GM21737 (cell line): Measurements from ENCODE around the gene TCF3.

Experiments
- ATAC-seq: cut with Tn5 transposase; IDR thresholded peaks from one replicate; pipeline ENCODE4 v1.9.1; 2021; ENCODE audit warnings: mild to moderate bottlenecking, moderate library complexity; ENCODE audit not compliant: unreplicated experiment

The TCF3 gene

DNA sequence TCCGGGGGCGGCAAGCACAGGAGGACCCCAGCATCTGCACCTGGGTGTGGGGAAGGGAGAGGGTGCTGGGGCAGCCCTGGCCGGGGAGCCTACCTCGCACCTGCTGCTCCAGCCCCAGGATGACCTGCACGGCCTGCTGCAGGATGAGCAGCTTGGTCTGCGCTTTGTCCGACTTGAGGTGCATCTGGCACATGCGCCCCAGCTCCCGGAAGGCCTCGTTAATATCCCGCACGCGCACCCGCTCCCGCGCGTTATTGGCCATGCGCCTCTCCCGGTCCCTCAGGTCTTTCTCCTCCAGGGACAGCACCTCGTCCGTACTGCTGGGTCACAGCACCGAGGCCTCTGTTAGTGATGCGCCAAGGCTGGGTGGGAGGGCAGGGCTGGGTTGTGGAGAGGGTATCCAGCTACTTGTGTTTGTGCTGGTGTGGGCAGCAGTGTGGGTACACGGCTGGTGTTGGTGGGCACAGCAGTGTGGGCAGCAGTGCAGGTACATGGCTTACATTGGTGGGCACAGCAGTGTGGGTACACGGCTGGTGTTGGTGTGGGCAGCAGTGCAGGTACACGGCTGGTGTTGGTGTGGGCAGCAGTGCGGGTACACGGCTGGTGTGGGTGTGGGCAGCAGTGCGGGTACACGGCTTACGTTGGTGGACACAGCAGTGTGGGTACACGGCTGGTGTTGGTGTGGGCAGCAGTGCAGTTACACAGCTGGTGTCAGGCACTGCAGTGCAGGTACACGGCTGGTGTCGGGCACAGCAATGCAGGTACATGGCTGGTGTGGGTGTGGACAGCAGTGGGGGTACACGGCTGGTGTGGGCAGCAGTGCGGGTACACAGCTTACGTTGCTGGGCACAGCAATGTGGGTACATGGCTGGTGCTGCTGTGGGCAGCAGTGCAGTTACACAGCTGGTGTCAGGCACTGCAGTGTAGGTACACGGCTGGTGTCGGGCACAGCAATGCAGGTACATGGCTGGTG, 40.0 kb downstream of the TCF3 start:
- no peak for ATAC-seq

DNA sequence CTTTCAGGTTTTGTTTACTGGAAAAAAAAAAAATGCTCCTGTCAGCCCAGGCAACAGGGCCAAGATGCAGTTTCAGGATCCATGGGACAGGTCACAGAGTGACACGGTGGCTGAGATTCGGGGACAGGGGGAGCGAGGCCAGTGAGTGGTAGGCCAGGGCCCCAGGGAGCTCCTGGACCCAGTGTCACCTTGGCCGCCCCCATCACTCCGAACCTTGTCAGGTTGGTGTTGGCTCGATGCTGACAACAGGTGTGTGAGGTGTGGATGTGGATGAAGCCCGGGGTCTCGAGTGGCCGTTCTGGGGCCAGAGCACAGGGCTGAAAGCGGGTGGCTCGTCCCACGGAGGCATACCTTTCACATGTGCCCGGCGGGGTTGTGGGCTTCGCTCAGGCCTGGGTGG, 41.1 kb downstream of the TCF3 start:
- ATAC-seq, result no peak

DNA sequence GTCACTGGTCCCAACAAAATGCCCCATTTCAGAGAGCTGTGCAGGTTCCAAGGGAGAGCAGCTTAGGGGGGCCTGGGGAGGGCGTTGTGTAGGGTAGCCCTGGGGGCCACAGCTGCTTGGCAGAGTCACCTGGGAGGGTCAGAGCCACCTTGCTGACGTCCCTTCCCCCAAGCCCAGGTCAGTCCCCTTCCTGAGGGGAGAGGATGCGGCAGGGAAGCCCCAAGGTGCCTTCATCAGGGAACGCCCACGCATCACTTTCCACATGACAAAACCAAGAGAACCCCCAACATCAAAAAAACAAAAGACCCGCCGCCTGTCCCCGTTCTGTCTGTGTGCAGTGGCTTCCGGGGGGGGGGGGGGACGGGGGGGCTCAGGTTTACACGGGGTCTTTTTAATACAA, 41.8 kb downstream of the TCF3 start:
- no peak for ATAC-seq

DNA sequence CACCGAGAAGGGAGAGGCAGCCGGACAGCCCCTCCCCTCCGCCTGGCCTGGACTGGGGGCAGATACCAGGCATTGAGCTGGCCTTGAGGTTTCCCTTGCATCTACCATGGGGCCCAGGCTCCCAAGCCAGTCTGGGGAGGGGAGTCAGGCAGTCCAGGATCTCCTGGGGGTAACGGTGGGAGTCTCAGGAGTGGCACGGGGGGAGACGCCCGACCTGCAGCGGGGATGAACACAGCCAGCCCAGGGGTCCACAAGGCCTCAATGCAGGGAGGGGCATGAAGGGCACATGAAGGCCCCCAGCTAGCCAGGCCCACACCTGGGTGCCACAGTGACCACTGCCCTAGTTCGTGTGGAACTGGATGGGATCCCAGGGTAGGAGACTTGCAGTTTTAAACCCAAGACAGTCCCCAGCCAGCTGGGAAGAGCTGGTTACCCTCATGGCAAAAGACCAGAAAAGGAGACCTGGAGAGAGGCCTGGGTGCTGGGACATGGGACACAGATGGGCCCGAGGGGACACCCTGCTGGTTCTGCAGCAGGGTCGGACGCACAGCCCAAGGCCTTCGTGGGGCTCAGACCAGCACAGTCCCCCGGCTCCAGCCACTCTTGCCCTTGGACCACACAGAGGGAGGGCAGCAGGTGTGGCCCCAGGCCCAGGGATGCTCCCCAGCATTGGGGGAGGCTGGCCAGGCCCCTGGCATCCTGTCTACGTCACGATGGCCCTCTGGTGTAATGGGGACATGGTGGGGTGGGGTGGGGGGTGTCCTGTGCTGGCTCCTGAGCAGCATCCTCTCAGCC, 42.5 kb downstream of the TCF3 start:
- ATAC-seq, result no peak

DNA sequence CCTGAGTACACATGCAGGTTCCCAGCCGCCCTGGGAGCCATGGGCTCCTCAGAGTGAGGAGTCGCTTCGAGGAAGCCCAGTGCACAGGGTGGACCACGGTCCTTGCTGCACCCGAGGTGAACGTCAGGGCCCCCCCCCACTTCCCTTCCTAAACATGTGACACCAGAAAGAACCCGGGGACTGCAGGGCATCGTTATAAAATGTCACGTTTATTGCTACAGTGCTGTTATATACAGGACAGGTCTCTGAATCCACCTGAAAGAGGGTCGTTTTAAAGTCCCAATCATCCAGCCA, 43.4 kb downstream of the TCF3 start:
- no peak for ATAC-seq

DNA sequence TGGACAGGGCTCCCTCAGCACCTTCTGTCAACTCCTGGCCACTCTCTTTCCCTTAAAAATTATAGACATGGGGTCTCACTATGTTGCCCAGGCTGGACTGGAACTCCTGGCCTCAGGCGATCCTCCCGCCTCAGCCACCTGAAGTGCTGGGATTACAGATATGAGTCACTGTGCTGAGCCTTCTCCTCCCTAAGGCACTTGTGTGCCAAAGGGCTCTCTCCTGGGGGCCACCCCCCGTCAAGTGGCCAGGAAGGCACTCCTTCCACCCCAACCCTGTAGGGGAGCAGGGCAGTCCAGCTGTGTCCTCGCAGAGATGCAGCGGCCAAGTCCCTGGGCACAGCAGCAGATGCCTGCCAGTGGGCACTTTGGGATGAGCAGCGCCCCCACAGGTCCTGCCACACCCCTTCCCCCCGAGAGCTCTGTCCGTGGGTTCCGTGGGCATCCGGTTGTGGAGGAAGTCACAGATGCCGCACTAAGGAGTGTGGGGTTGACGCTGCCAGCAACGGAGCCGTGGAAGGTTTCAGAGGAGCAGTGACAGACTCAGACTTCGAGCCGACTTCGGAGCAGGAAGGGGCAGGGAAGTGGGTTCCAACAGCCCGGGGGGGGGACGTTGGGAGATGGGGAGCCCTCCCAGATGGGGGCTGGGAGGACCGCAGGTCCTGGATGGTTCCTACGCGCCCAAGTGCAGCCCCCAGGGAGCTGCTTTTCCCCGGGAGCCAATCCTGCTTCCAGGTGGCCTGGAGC, 43.9 kb downstream of the TCF3 start:
- no peak for ATAC-seq

DNA sequence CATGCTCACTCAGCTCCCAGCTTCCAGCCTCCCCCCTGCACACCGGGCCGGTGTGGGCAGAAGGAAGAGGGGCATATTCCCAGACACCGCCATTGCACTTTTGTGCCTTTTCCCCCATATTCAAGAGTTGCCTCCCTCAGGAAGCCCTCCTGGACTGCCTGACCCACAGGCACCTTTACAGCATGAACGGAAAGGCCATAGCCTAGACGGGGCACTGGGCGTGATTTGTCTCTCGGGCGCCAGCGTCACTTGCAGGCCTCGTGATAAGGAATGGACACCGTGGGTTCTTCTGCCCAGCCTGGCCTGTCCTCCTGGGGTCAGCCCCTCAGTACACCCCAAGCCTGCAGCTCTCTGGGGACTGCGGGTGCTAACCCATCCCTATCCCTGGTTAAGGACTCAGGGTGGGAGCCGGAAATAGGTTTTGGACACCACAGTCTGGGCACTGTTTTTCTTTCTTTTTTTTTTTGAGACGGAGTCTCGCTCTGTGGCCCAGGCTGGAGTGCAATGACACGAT, 46.2 kb downstream of the TCF3 start:
- ATAC-seq, result no peak

DNA sequence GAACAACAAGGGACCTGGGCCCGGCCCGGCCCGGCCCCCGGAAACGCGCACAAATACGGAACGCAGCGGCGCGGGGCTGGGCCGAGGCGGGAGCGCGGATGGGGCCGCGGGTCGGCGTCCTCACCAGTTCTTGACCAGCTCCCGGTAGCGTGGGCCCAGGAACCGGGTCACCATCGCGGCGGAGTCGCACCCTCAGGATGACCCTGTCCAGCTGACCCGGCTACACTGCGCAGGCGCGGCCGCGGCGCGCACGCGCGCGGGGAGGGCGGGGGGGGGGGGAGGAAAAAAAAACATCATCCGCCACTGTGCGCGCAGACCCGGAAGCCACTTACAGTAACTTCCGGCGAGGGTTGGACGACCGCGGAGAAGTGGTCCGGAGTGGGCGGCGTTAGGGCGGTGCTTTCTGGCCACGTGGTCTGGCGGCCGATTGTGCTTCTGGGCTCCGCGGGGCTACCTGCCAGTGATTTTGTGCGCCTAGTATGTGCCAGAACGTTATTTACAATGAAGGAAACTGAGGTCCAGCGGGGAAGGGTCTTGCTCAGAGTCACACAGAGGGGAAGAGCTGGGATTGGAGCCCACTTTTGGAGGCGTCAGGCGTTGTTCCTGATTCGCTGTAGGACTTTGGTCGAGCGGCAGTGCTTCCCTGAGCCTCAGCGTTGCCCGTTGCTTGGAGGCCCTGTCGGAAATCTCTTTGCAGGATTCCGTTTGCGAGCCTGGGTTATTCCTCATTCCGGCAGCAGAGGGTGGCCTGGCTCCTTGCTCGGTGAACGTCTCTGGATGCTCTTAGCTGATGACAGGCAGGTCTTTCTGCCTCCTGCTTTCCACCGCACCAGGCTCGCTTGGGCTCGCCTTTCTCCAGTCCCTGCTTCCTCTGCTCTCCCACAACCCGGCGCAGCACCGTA, 46.9 kb downstream of the TCF3 start, which contains the start of gene UQCR11:
UQCR11 (minus strand) TSS at position 227 of the 902 bp plus-strand sequence; CDS start at position 174, 53 bp downstream.
- peak; percentile 73 for ATAC-seq

DNA sequence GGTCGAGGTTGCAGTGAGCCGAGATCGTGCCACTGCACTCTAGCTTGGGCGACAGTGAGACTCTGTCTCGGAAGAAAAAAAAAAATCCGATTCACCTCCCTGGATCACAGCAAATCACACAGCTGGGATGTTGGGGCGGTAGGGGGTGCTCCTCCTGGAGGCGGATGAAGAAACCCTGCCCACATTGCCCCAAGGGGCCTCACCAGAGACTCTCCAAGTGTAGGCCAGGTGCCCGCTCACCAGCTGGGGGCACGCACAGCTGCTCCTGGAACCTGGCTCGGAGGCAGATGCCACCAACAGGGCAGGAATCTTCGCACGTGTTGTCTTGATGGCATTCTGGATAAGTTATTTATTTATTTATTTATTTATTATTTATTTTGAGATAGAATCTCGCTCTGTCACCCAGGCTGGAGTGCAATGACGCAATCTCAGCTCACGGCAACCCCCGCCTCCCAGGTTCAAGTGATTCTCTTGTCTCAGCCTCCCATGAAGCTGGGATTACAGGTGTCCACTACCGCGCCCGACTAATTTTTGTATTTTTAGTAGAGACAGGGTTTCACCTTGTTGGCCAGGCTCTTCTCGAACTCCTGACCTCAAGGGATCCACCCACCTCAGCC, 50.2 kb downstream of the TCF3 start:
- ATAC-seq, result no peak

DNA sequence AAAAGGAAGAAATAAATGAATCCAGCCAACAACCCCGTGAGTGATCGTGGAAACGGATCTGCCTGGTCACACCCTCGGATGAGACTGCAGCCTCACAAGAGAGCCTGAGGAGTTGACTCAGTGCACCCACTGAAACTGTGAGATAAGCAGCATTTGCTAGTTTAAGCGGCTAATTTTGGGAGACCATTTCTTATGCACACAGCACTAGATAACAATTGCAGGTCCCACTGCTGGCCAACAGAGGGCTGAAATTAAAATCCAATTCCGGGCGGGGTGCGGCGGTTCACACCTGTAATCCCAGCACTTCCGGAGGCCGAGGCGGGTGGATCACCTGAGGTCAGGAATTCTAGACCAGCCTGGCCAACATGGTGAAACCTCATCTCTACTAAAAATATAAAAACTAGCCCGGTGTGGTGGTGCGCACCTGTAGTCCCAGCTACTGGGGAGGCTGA, 50.8 kb downstream of the TCF3 start:
- ATAC-seq, result no peak

DNA sequence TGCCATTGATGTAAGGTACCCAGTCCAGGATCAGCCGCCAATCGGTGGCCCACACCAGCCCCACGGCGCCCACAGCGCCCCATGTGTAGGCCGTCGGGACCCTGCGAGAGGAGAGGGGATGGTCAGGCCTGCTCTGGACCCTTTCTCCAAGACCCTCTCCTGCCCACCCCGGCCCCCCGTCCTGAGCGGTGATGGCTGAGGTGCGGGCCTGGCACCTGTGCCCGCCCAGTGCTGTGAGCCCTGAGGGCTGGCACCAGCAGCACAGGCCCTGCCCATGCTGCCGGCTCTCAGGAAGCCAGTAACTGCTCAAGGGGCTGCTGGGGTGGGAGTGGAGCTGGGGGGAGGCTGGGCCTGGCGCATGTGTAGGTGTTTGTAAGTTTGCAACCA, 53.0 kb downstream of the TCF3 start:
- ATAC-seq, result no peak

DNA sequence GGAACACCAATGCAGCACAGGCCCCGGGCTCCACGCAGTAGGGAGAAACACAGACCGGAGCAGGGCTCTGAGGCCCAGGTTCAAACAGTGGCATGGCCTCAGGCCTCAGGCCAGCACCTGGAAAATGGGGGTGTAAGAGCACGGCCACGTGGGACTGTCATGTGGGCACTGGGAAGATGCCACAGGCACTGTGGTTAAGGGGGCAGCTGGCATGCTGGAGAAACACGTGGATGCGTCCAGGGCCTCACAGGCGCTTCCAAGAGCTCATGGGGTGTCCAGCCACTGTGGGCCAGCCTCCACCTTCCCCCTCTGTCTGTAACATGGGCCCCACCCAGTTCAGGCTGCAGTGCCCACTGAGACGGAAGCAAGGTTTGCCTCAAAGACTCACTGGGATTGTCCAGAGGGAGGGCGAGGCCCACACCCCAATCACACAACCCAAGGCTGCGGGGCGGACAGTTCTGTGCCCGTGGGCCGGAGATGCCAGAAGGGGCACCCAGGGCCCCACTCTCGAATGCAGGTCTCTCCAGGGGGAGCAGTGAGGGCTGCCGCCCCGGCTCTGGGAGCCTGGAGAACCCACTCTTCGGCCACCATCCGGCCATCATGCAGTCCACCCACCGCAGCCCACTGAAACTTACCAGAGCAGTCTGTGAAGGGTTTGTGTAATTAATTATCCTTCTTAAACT, 53.5 kb downstream of the TCF3 start:
- no peak for ATAC-seq

DNA sequence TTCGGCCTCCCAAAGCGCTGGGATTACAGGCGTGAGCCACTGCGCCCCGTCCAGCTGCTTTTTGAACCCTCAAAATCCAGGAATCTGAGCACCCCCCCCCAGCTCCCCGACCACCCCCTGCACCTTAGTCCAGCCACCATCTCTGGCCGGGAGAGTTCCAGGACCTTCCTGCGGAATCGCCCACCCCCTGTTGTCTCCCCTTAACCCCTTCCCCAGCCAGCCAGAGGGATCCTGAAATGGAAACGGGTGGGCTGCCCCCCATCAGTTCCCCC, 59.0 kb downstream of the TCF3 start:
- no peak for ATAC-seq

DNA sequence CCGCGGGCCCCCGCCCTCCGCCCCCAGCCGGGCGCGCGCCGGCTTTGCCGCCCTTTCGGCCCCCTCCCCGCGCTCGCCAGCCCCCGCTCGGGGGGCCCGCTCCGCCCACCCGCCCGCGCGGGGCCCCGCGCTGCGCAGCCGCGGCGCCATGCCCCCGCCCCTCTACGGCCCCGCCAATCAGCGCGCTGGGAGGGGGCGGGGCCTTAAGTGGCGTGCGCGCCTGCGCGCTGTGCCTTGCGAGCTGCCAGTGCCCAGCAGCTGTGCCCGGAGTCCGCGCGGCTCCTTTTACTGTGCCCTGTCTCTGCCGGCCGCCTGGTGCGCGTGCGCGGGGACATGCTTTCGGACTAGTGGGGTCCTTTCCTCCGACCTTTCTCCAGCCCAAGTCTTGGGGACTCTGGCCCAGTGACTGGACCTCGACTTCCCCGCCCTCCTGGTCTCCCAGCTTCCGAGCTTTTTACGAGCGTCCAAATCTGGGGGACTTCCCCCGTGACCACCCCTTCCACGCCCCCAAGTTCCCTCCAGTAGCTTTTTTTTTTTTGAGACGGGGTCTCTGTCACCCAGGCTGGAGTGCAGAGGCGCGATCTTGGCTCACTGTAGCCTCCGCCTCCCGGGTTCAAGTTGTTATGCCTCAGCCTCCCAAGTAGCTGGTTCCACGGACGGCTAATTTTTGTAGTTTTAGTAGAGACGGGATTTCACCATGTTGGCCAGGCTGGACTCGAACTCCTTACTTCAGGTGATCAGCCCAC, 59.5 kb downstream of the TCF3 start, which contains the start of gene MBD3:
MBD3 (minus strand) TSS at position 111 of the 746 bp plus-strand sequence. CDS start 234 bp downstream, outside the sequence.
- ATAC-seq, result peak; percentile 62

DNA sequence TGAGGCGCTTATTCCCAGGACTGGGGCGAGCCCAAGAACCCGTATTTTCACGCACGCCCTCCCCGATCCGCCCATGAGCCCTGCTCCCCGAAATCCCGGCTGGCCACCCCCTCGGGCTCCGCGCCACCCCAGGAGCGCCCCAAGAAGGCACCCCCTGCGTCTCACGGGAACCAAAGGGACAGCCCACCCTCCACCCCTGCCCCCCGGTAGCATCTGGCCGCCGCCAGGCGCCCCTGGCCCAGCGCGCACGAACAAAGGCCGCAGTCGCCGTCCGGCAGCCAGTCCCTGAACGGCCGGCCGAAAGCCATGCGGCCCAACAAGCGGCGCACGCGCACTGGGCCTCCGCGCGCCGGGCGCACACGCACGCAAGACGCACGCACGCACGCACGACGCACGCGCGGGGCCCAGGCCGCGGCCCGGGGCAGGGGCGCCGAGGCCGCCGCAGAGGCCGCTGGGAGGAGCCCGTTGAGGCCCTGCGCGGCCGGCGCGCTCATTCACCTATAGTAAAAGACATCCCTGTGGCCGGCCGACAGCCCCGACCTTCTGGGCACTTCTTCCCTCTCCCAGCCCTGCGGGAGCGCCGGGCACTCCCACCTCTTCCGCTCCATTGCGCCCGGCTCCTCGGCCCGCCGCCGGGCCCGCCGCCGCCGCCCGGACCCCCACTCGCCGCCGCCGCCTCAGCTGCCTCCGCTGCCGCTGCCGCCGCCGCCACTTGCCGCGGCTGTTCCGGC, 60.2 kb downstream of the TCF3 start:
- peak; percentile 66 for ATAC-seq

DNA sequence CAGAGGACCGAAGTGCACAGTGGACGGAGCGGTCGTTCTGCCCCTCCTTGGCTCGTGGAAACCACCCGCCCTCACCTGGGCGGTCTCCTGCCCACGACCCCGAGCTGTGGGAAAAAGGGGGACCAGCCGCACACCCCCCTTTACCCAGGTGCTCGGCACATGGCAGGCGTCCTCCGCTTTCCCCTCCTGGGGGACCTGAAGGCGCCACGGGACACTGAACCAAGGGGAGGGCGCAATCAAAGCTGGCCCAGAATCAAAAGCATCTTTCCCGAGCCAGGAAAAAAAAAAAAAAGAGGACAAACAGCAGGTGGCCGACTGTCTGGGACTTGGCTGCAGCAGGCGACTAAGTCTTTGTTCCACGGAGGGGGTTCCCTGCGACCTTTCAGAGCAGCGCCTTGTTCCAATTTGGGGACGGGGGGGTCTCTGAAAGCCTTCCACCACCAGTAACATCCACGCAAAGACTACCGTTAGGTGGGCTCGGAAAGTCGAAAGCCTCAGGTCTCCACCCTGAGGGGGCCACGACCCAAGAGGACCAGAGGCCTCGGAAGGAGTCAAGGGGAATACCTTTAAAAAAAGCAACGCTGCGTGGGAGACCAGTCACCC, 60.9 kb downstream of the TCF3 start:
- ATAC-seq, result no peak

DNA sequence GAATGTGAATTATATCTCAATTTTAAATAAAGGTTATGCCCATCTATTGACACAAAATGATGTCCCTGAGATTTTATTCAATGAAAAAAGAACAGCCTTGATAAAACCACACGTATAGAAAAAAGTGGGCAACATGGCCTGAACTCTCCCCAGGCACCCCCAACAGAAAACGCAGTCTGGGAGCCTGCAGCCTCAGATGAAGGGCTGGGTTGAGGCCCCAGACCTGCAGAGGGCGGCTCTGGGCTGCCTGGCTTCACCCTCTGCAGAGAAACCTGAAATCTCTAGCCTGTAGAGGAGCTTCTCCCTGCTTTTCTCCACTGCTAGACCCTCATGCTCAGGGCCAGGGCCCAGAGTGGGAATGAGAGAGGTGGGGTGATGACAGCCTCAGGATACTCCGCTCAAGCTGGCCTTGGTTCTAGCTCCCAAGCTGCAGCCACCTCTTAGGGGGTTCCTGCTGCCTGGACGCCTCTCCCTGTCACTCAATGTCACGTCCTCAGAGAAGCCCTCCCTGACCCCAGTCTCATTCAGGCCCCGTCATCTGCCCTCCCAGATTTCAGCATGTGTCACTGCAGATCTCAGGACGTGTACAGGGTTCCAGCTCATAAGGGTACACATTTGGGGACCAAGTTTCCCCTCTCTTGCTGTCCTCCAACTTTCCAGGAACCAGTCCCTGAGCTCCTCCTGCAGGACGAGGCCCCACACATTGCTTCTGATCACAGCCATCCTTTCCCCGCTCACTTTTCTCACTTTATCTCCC, 61.6 kb downstream of the TCF3 start:
- ATAC-seq, result no peak
